GM12874 (cell line): ENCODE data around the gene HYAL1.

Experiments
- CTCF ChIP-seq: IDR thresholded peaks from 2 replicates; pipeline ENCODE4 v1.5.1; 2011; ENCODE audit warnings: low read depth, mild to moderate bottlenecking, control low read depth, low read length, moderate library complexity; ENCODE audit not compliant: insufficient read depth

The HYAL1 gene

GRCh38 chr3:50323092-50323600 lies 19.8 kb upstream of the HYAL1 start:
- TF ChIP-seq CTCF: no peak

- TF ChIP-seq CTCF: no peak
Observed at GRCh38 chr3:50322386-50323091, 19.2 kb upstream of the HYAL1 start, which contains the start of gene HYAL2. TSS of gene HYAL2 (minus strand) at chr3:50322745. CDS start at chr3:50320489, 2,256 bp downstream.

DNA sequence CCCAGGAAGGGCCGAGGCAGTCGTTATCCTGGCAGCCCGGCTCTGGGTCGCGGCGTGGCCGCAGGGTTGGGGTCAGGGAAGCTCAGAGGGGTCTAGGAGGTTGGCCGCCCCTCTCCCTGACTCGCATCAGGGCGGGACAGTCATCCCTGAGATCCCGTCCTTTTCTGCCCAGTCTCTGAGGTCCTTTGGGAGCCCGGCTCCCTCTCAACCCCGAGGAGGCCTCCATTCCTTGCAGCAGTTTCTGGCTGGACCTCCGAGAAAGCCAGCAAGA lies 18.7 kb upstream of the HYAL1 start:
- no peak for TF ChIP-seq CTCF

GRCh38 chr3:50321336-50322114 lies 18.2 kb upstream of the HYAL1 start:
- TF ChIP-seq CTCF: peak; percentile 75

DNA sequence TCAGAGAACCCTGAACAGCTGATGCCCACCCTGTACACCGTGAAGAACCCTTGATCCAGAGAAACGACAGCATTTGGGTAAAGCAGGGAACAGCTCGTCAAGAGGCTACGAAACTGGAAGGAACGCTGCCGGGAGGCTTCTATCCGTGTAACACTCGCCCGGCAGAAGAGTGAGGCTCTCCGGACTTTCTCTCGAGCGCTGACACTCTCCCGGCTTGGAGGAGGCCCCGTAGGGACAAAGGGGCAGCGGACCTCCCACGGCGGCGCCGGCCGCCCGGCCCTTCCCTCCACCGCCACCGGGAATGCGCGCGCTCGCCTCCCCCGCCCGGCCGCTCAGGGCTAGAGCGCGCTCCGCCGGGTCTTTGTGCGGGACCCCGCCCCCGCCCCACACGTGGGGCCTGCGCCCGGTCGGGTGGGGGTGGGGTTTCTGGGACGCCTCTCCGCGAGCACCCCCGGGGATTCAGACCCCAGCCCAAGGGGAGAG lies 17.5 kb upstream of the HYAL1 start:
- no peak for TF ChIP-seq CTCF

DNA sequence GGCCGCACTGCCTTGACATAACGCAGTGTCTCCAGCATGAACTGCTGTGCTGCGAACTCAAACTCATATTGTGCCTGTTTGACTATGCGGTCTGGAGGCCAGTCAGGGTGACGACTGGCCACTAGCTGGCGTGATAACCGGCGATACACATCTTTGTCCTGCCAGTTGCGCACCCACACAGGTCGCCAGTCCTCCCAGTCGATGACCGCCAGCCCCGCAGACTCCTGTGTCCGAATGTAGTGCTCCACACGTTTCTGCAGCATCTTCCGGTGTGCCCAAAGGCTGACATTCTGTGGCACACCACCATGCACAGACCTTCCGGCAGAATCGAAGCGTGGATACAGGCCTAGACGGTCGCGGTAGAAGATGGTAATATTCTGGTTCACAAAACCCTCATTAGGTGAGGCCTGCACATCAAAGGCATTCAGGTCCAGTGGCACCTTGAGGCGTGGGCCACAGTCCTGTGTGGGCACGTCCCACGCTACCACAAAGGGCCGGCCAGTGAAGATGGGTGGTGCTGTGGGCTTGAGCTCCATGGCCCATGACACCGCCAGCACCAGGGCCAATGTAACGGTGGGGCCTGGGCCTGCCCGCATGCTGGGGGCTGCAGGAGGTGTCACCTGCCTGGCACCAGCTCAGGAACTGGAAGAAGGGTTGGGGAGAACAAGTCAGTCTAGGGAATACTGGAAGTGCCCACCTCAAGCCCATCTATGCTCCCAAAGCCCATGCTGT lies 16.7 kb upstream of the HYAL1 start:
- no peak for TF ChIP-seq CTCF
